ENCODE data around the gene NETO2. TPM values are rescaled to one million over a fixed set of nuclear protein-coding genes. Genes with fewer than 3 reads are reported as not detected.
A peak's percentile ranks its signal among the peaks of the same experiment; 100 is the strongest.

Gene NETO2
- total and polyA plus RNA-seq, 2 of the 13 experiments (the other 11 are each of a cell fraction or from before 2014, with no cell fraction given) = 8.2 to 13.5 TPM

DNA sequence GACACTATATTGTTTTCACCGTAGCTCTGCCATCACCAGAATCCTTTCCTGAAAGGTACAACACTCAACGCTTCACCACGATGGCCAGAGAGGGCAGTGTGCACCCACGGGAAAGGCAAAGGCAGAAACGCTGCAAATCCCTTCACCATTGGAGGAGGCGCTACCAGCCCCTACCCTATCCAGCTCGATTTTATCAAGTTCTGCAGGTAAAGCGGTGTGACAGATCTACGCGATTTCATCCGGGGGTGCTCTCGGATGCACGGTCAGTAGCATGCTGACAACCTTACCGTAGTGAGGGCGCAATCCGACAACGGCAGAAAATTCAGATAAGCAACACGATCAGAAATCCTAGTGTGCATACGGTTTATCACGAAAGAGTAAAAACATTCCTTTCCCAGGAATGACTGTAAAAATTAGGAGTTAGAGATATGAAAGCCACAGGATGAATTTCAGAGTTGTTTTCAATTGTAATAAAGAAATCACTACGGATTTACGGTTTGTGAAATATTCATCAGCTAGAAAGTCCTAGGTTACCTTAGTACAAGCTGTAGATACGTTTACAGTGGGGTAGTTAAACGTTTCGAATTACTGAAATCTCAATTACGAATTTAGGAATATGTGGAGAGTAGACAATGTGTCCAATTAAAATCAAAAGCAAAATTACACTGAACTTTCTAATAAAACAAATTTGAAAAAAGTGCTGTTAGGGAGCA lies 1.8 kb downstream of the NETO2 start (continued):
- TF ChIP-seq, protein P1, sequence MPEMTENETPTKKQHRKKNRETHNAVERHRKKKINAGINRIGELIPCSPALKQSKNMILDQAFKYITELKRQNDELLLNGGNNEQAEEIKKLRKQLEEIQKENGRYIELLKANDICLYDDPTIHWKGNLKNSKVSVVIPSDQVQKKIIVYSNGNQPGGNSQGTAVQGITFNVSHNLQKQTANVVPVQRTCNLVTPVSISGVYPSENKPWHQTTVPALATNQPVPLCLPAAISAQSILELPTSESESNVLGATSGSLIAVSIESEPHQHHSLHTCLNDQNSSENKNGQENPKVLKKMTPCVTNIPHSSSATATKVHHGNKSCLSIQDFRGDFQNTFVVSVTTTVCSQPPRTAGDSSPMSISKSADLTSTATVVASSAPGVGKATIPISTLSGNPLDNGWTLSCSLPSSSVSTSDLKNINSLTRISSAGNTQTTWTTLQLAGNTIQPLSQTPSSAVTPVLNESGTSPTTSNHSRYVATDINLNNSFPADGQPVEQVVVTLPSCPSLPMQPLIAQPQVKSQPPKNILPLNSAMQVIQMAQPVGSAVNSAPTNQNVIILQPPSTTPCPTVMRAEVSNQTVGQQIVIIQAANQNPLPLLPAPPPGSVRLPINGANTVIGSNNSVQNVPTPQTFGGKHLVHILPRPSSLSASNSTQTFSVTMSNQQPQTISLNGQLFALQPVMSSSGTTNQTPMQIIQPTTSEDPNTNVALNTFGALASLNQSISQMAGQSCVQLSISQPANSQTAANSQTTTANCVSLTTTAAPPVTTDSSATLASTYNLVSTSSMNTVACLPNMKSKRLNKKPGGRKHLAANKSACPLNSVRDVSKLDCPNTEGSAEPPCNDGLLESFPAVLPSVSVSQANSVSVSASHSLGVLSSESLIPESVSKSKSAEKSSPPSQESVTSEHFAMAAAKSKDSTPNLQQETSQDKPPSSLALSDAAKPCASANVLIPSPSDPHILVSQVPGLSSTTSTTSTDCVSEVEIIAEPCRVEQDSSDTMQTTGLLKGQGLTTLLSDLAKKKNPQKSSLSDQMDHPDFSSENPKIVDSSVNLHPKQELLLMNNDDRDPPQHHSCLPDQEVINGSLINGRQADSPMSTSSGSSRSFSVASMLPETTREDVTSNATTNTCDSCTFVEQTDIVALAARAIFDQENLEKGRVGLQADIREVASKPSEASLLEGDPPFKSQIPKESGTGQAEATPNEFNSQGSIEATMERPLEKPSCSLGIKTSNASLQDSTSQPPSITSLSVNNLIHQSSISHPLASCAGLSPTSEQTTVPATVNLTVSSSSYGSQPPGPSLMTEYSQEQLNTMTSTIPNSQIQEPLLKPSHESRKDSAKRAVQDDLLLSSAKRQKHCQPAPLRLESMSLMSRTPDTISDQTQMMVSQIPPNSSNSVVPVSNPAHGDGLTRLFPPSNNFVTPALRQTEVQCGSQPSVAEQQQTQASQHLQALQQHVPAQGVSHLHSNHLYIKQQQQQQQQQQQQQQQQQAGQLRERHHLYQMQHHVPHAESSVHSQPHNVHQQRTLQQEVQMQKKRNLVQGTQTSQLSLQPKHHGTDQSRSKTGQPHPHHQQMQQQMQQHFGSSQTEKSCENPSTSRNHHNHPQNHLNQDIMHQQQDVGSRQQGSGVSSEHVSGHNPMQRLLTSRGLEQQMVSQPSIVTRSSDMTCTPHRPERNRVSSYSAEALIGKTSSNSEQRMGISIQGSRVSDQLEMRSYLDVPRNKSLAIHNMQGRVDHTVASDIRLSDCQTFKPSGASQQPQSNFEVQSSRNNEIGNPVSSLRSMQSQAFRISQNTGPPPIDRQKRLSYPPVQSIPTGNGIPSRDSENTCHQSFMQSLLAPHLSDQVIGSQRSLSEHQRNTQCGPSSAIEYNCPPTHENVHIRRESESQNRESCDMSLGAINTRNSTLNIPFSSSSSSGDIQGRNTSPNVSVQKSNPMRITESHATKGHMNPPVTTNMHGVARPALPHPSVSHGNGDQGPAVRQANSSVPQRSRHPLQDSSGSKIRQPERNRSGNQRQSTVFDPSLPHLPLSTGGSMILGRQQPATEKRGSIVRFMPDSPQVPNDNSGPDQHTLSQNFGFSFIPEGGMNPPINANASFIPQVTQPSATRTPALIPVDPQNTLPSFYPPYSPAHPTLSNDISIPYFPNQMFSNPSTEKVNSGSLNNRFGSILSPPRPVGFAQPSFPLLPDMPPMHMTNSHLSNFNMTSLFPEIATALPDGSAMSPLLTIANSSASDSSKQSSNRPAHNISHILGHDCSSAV (CRISPR knock-in tag; IDR thresholded peaks at IDR 0.05; ENCODE audit: borderline replicate concordance) = no peak
- TF ChIP-seq ZSCAN29 (CRISPR knock-in tag; conservative IDR thresholded peaks at IDR 0.05) (no peak), CENPX (CRISPR knock-in tag; IDR thresholded peaks at IDR 0.05) (no peak), ZC3H4 (CRISPR knock-in tag; IDR thresholded peaks at IDR 0.05; ENCODE audit: borderline replicate concordance) (no peak), ZZZ3 (CRISPR knock-in tag; IDR thresholded peaks at IDR 0.05; ENCODE audit: borderline replicate concordance) (no peak), RBM39 (IDR thresholded peaks at IDR 0.05; ENCODE audit: low read depth, low read length, poor library complexity, severe bottlenecking) (no peak), SMYD3 (CRISPR knock-in tag; IDR thresholded peaks at IDR 0.05) (no peak), RORA (CRISPR knock-in tag; IDR thresholded peaks at IDR 0.05) (no peak), KMT2B (CRISPR knock-in tag; IDR thresholded peaks at IDR 0.05) (0 out of 2 replicates have a peak, but pooled peaks have one; percentile 11), LCORL (IDR thresholded peaks at IDR 0.05) (no peak), LCORL (CRISPR knock-in tag; IDR thresholded peaks at IDR 0.05) (no peak), ZNF329 (CRISPR knock-in tag; IDR thresholded peaks at IDR 0.05; ENCODE audit: low read depth) (no peak), POLR2AphosphoS5 (IDR thresholded peaks at IDR 0.05; ENCODE audit: low read depth, low read length) (no peak), ZNF564 (CRISPR knock-in tag; IDR thresholded peaks at IDR 0.05) (no peak), ZNF546 (CRISPR knock-in tag; conservative IDR thresholded peaks at IDR 0.05) (no peak), YEATS4 (CRISPR knock-in tag; IDR thresholded peaks at IDR 0.05; ENCODE audit: borderline replicate concordance) (no peak), ZBTB20 (CRISPR knock-in tag; IDR thresholded peaks at IDR 0.05; ENCODE audit: borderline replicate concordance, low read depth) (peak; percentile 81; the same call in 1 of the 2 replicates), NFATC3 (CRISPR knock-in tag; IDR thresholded peaks at IDR 0.05) (no peak)
- TF ChIP-seq, protein P2, sequence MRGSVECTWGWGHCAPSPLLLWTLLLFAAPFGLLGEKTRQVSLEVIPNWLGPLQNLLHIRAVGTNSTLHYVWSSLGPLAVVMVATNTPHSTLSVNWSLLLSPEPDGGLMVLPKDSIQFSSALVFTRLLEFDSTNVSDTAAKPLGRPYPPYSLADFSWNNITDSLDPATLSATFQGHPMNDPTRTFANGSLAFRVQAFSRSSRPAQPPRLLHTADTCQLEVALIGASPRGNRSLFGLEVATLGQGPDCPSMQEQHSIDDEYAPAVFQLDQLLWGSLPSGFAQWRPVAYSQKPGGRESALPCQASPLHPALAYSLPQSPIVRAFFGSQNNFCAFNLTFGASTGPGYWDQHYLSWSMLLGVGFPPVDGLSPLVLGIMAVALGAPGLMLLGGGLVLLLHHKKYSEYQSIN (CRISPR knock-in tag; IDR thresholded peaks at IDR 0.05; ENCODE audit: borderline replicate concordance) = no peak

All from HepG2 (cell line).